Measurements from ENCODE around the gene CARD10. TPM values are rescaled to one million over a fixed set of nuclear protein-coding genes. Genes with fewer than 3 reads are reported as not detected.
A peak's percentile ranks its signal among the peaks of the same experiment; 100 is the strongest.

The CARD10 gene
- polyA plus RNA-seq, 1 donor (not counting 4 experiments of a cell fraction or from before 2014, with no cell fraction given) = 32.2 TPM

GRCh38 chr22:37487129-37487528 is 32.1 kb downstream of the CARD10 start:
- TF ChIP-seq EZH2 (IDR thresholded peaks at IDR 0.05; ENCODE audit: low read length) (no peak), CTCF (optimal IDR thresholded peaks at IDR 0.05 in 1 of 3, IDR thresholded peaks at IDR 0.05 in 1 of 3, conservative IDR thresholded peaks at IDR 0.05 in 1 of 3; ENCODE audit: extremely low read depth in 1 of 3, insufficient read depth in 2 of 3, low read length in 3 of 3) (no peak)
- dilution Hi-C loops (cut with MboI; ENCODE audit: extremely low pct_ligation_motif_present, low sequenced_read_pairs) = no loop called here
- H3K36me3 ChIP-seq (ENCODE audit: control insufficient read depth in 2 of 2, extremely low read depth in 1 of 2, insufficient read depth in 2 of 2, low read length in 2 of 2) = peaks cover 24 to 34% of the 10 kb centered on the region in 2 experiments
- FAIRE-seq (no peak), DNase-seq (ENCODE audit: low read depth, low spot score) (no peak)
- H3K79me2 ChIP-seq (ENCODE audit: control insufficient read depth, insufficient read depth, low read length) = no peaks in the 10 kb centered on the region
- H4K20me1 ChIP-seq (ENCODE audit: control insufficient read depth, extremely low read depth, insufficient read depth, low read length) = peaks cover 20% of the 10 kb centered on the region
- H3K9me3 ChIP-seq (ENCODE audit: control insufficient read depth, low read depth, low read length) = no peaks in the 10 kb centered on the region
- no peak overlapping the region for H3K4me3 ChIP-seq (ENCODE audit: control insufficient read depth in 2 of 3, extremely low read depth in 1 of 3, insufficient read depth in 2 of 3, low read depth in 1 of 3, low read length in 3 of 3)
- H3K9me1 ChIP-seq (ENCODE audit: control insufficient read depth, extremely low read depth, insufficient read depth, low read length) = no peaks in the 10 kb centered on the region
- H3K9ac ChIP-seq (ENCODE audit: control insufficient read depth, extremely low read depth, insufficient read depth, low read length) = no peak overlapping the region
- no peak overlapping the region for H3K4me2 ChIP-seq (ENCODE audit: control insufficient read depth, extremely low read depth, insufficient read depth, low read depth, low read length)
- no peaks in the 10 kb centered on the region for H3K27me3 ChIP-seq (ENCODE audit: control insufficient read depth, extremely low read depth, insufficient read depth, low read length)
- H2AFZ ChIP-seq (ENCODE audit: control insufficient read depth, low read length) = no peak overlapping the region
- H3K4me1 ChIP-seq (ENCODE audit: control insufficient read depth, extremely low read depth, insufficient read depth, low read length) = peaks cover 5% of the 10 kb centered on the region
- H3K27ac ChIP-seq (ENCODE audit: control insufficient read depth, insufficient read depth, low read length) = no peak overlapping the region

- no peaks in the 10 kb centered on the region for H3K9me3 ChIP-seq (ENCODE audit: control insufficient read depth, low read depth, low read length)
- H3K79me2 ChIP-seq (ENCODE audit: control insufficient read depth, insufficient read depth, low read length) = no peaks in the 10 kb centered on the region
- H3K4me1 ChIP-seq (ENCODE audit: control insufficient read depth, extremely low read depth, insufficient read depth, low read length) = peaks cover 5% of the 10 kb centered on the region
- no peak for DNase-seq (ENCODE audit: low read depth, low spot score)
- no peak within 1 kb of the TSS for H3K4me2 ChIP-seq (ENCODE audit: control insufficient read depth, extremely low read depth, insufficient read depth, low read depth, low read length)
- FAIRE-seq = no peak
- peaks cover 19 to 28% of the 10 kb centered on the region in 2 experiments for H3K36me3 ChIP-seq (ENCODE audit: control insufficient read depth in 2 of 2, extremely low read depth in 1 of 2, insufficient read depth in 2 of 2, low read length in 2 of 2)
- H4K20me1 ChIP-seq (ENCODE audit: control insufficient read depth, extremely low read depth, insufficient read depth, low read length) = peaks cover 17% of the 10 kb centered on the region
- no peak within 1 kb of the TSS for H3K4me3 ChIP-seq (ENCODE audit: control insufficient read depth in 2 of 3, extremely low read depth in 1 of 3, insufficient read depth in 2 of 3, low read depth in 1 of 3, low read length in 3 of 3)
- TF ChIP-seq EZH2 (IDR thresholded peaks at IDR 0.05; ENCODE audit: low read length) (no peak), CTCF (optimal IDR thresholded peaks at IDR 0.05 in 1 of 3, IDR thresholded peaks at IDR 0.05 in 1 of 3, conservative IDR thresholded peaks at IDR 0.05 in 1 of 3; ENCODE audit: extremely low read depth in 1 of 3, insufficient read depth in 2 of 3, low read length in 3 of 3) (peak in 2 of 3 experiments; percentile 2 to 19)
- H3K9ac ChIP-seq (ENCODE audit: control insufficient read depth, extremely low read depth, insufficient read depth, low read length) = no peak within 1 kb of the TSS
- H3K27me3 ChIP-seq (ENCODE audit: control insufficient read depth, extremely low read depth, insufficient read depth, low read length) = no peaks in the 10 kb centered on the region
- H3K9me1 ChIP-seq (ENCODE audit: control insufficient read depth, extremely low read depth, insufficient read depth, low read length) = no peaks in the 10 kb centered on the region
- H2AFZ ChIP-seq (ENCODE audit: control insufficient read depth, low read length) = no peak within 1 kb of the TSS
- dilution Hi-C loops (cut with MboI; ENCODE audit: extremely low pct_ligation_motif_present, low sequenced_read_pairs) = no loop called here
- no peak within 1 kb of the TSS for H3K27ac ChIP-seq (ENCODE audit: control insufficient read depth, insufficient read depth, low read length)
Observed at GRCh38 chr22:37486224-37486845, 32.9 kb downstream of the CARD10 start, which contains the start of gene MFNG. Gene MFNG, minus strand, starts transcription at chr22:37486384. Its CDS starts 207 bp downstream, at chr22:37486177.

All from keratinocyte (primary cell).